GM20000 (cell line): Measurements from ENCODE around the gene PROX1.

Source experiments
- DNase-seq: peaks from one replicate; pipeline ENCODE4 v3.0.0; 2012; ENCODE audit warnings: low spot score
- CTCF ChIP-seq: IDR thresholded peaks from 2 replicates; pipeline ENCODE4 v1.5.1; 2012; ENCODE audit warnings: mild to moderate bottlenecking, control low read depth; ENCODE audit errors: extremely low read depth, missing control alignments

PROX1 gene

GRCh38 chr1:213968146-213968825 is 19.5 kb upstream of the PROX1 start:
- no peak for TF ChIP-seq CTCF
- DNase-seq: no peak

GRCh38 chr1:213969958-213970555 is 17.7 kb upstream of the PROX1 start:
- DNase-seq: no peak
- no peak for TF ChIP-seq CTCF

GRCh38 chr1:213972141-213972540 is 15.6 kb upstream of the PROX1 start:
- no peak for TF ChIP-seq CTCF
- DNase-seq: no peak

GRCh38 chr1:213973129-213973528 is 14.6 kb upstream of the PROX1 start:
- TF ChIP-seq CTCF: no peak
- DNase-seq: no peak

- DNase-seq: no peak
- TF ChIP-seq CTCF: no peak
These were observed 10.9 kb upstream of the PROX1 start for GRCh38 chr1:213976665-213977485.

- TF ChIP-seq CTCF: no peak
- DNase-seq: no peak
These were observed 10.3 kb upstream of the PROX1 start for GRCh38 chr1:213977486-213977842.

- no peak for DNase-seq
- no peak for TF ChIP-seq CTCF
These were observed 9.9 kb upstream of the PROX1 start for GRCh38 chr1:213977909-213978308.
